ENCODE measurements around the gene NAP1L4.

The NAP1L4 gene

GRCh38 chr11:3006505-3007260 lies 14.6 kb upstream of the NAP1L4 start:
- no peak overlapping the region for H3K4me3 ChIP-seq (ENCODE audit: low read depth, low read length)
- TF ChIP-seq CTCF (conservative IDR thresholded peaks at IDR 0.05; ENCODE audit: low read depth, low read length): no peak
- no peak for DNase-seq (ENCODE audit: low read depth)

DNA sequence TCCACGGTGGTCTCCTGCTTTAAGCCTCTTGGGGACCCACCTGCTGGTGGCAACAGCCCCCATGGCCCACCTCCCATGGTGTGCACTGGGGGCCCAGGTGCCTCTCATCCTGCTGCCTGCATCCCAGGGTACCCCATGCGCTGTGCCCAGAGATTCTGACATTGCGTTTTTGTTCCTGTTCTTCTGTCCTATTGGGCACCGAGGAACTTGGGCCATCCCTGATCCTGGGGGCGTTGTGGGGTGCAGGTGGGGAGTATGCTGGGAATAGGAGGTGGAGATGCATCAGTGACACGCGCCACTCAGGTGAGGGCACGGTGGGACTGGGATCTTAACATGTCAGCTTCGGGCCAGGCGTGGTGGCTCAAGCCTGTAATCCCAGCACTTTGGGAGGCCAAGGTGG lies 12.4 kb upstream of the NAP1L4 start:
- TF ChIP-seq CTCF (conservative IDR thresholded peaks at IDR 0.05; ENCODE audit: low read depth, low read length): no peak
- no peak overlapping the region for H3K4me3 ChIP-seq (ENCODE audit: low read depth, low read length)
- DNase-seq (ENCODE audit: low read depth): no peak

DNA sequence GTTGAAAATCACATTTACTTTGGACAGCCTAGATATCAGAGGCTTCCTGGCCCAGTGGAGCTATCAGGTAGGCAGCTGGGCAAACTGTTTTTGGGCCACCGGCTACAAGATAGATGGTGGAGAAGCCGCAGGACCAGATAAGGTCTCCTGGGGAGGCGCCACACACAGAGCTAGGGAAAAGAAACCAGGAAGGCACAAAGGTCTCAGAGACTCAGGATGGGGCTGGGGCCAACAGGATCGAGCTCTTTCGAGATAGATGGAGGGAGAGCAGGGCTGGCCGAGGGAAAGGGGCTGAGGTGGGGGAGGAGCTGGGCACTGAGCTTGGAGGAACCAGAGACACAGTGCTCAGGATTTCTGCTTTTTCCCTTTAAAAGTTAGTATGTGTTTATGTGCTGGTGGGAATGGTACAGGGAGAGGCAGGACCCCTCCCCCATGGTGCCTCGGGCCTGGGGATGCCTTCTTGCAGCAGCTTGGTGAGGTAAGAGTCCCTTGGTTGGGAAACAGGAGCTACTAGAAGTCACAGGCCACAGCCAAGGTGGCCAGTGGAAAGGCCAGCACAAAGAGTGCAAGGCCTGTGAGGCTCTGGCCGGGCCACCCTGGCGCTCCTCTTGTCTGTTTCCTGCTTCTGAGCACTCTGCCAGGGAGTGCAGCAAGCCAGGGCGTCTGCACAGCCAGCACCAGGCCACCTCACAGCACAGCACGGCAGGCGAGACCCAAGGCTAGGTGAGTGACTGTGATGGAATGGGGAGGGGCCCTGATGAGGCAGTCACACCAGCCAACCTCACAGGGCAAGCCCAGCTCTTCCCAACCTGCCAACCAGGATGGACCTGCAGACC lies 11.5 kb upstream of the NAP1L4 start:
- TF ChIP-seq CTCF (conservative IDR thresholded peaks at IDR 0.05; ENCODE audit: low read depth, low read length): no peak
- DNase-seq (ENCODE audit: low read depth): no peak
- no peak overlapping the region for H3K4me3 ChIP-seq (ENCODE audit: low read depth, low read length)

DNA sequence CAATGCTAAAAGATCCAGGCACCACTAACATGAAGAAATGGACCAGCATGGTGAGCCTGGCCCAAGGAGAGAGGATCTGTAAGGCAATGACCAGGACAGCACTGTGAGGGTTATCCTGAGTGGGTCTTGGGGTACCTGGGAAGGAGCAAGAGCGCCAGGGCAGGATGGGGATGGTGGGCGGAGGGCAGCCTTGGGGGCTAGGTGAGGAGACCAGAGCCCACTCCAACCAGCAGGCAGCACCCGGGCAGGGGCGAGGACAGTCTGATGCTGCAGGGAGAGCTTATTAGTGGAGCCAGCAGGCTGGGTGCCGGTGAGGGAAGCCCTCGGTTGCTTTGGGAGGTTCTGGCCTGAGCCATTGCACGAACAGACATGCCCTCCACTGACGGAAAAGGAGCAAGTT lies 10.7 kb upstream of the NAP1L4 start:
- H3K4me3 ChIP-seq (ENCODE audit: low read depth, low read length): no peak overlapping the region
- DNase-seq (ENCODE audit: low read depth): no peak
- no peak for TF ChIP-seq CTCF (conservative IDR thresholded peaks at IDR 0.05; ENCODE audit: low read depth, low read length)

- DNase-seq (ENCODE audit: low read depth): no peak
- no peak for TF ChIP-seq CTCF (conservative IDR thresholded peaks at IDR 0.05; ENCODE audit: low read depth, low read length)
- no peak overlapping the region for H3K4me3 ChIP-seq (ENCODE audit: low read depth, low read length)
These were observed 10.3 kb upstream of the NAP1L4 start for GRCh38 chr11:3002351-3002861.

- no peak overlapping the region for H3K4me3 ChIP-seq (ENCODE audit: low read depth, low read length)
- no peak for TF ChIP-seq CTCF (conservative IDR thresholded peaks at IDR 0.05; ENCODE audit: low read depth, low read length)
These were observed 9.4 kb upstream of the NAP1L4 start for GRCh38 chr11:3001496-3001895.

More at GRCh38 chr11:3001496-3001895, 9.4 kb upstream of the NAP1L4 start:
- no peak for DNase-seq (ENCODE audit: low read depth)
